Measurements from ENCODE around the gene PARP9. TPM values are rescaled to one million over a fixed set of nuclear protein-coding genes. Genes with fewer than 3 reads are reported as not detected.

The PARP9 gene
- total RNA-seq, 2 experiments from 2014 or later: 0.57 to 1.4 TPM

DNA sequence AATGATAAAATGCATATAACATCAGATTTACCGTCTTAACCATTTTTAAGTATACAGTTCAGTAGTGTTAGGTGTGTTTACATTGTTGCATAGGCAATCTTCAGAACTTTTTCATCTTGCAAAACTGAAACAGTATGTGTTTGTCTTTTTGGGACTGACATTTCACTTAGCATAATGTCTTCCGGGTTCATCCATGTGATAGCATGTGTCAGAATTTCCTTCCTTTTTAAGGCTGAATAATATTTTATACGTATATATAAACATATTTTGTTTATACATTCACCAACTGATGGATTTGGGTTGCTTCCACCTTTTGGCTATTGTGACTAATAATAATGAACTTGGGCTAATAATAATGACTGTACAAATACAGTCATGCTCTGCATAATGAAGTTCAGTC, 16.4 kb upstream of the PARP9 start:
- no peaks in the 10 kb centered on the region for H3K9me2 ChIP-seq (ENCODE audit: insufficient read depth, low read length)
- no peak overlapping the region for H2AFZ ChIP-seq (ENCODE audit: low read length)
- H3K4me2 ChIP-seq (ENCODE audit: low read length): no peak overlapping the region
- BruUV-seq (replicated peaks): no TSS peak
- no peak overlapping the region for H3K27ac ChIP-seq (ENCODE audit: low read depth, low read length, poor library complexity, severe bottlenecking)
- ChIA-PET CTCF (ENCODE audit: unreplicated experiment) (no interaction called here), POLR2A (no interaction called here)
- peaks cover 40% of the 10 kb centered on the region for H3K4me1 ChIP-seq (ENCODE audit: insufficient read depth, low read length, poor library complexity, severe bottlenecking)
- no peaks in the 10 kb centered on the region for H4K20me1 ChIP-seq (ENCODE audit: insufficient read depth, low read length)
- peaks cover 30% of the 10 kb centered on the region for H3K9me3 ChIP-seq (ENCODE audit: low read length)
- H3K79me2 ChIP-seq (ENCODE audit: insufficient read depth, low read depth, low read length): no peaks in the 10 kb centered on the region
- no peak overlapping the region for H3K4me3 ChIP-seq (ENCODE audit: low read depth, low read length, poor library complexity, severe bottlenecking)
- TF ChIP-seq EZH2phosphoT487 (IDR thresholded peaks at IDR 0.05; ENCODE audit: borderline replicate concordance, low read depth, low read length): no peak
- TF ChIP-seq, protein P1, sequence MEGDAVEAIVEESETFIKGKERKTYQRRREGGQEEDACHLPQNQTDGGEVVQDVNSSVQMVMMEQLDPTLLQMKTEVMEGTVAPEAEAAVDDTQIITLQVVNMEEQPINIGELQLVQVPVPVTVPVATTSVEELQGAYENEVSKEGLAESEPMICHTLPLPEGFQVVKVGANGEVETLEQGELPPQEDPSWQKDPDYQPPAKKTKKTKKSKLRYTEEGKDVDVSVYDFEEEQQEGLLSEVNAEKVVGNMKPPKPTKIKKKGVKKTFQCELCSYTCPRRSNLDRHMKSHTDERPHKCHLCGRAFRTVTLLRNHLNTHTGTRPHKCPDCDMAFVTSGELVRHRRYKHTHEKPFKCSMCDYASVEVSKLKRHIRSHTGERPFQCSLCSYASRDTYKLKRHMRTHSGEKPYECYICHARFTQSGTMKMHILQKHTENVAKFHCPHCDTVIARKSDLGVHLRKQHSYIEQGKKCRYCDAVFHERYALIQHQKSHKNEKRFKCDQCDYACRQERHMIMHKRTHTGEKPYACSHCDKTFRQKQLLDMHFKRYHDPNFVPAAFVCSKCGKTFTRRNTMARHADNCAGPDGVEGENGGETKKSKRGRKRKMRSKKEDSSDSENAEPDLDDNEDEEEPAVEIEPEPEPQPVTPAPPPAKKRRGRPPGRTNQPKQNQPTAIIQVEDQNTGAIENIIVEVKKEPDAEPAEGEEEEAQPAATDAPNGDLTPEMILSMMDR (conservative IDR thresholded peaks at IDR 0.05; ENCODE audit: low read length): no peak
- no peak for DNase-seq (ENCODE audit: low spot score)
- H3K36me3 ChIP-seq (ENCODE audit: insufficient read depth, low read length): no peaks in the 10 kb centered on the region; the same call in 1 of the 2 replicates
- intact Hi-C loops (cut with micrococcal nuclease; ENCODE audit: unreplicated experiment): no loop called here

DNA sequence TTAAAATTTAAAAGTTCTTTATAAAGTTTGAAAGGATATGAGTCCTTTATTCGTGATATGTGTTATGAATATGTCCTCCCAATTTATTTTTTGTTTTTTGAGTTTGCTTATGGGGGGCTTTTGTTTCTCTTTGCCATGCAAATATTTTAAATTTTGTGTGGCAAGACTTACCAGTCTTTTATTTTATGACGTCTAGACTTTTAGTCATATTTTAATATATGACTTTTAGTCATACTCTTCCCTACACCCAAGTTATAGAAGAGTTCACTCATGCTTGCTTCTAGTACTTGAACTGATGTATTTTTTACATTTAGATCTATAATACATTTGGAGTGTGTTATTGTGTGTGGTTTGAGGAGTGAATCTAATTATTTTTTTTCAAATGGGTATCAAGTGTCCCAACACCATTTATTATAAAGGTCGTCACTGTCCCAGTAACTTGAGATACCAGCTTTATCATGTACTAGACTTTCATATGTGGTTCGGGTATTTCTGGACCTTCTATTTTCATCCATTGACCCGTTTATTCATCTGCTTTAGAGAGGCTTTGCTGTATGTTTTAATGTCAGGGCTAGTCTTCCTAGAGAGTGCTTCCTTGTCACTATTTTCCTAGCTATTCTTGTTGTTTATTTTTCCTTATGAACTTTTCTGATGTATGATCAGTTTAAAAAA, 14.1 kb upstream of the PARP9 start:
- Histone ChIP-seq H3K79me2 (ENCODE audit: insufficient read depth, low read depth, low read length) (no peaks in the 10 kb centered on the region), H3K4me3 (ENCODE audit: low read depth, low read length, poor library complexity, severe bottlenecking) (peak overlapping the region; percentile 55), H3K4me1 (ENCODE audit: insufficient read depth, low read length, poor library complexity, severe bottlenecking) (peaks cover 62% of the 10 kb centered on the region), H3K27ac (ENCODE audit: low read depth, low read length, poor library complexity, severe bottlenecking) (no peak overlapping the region), H3K4me2 (ENCODE audit: low read length) (peak overlapping the region; percentile 89), H2AFZ (ENCODE audit: low read length) (peak overlapping the region; percentile 82), H3K36me3 (ENCODE audit: insufficient read depth, low read length) (no peaks in the 10 kb centered on the region; the same call in 1 of the 2 replicates), H4K20me1 (ENCODE audit: insufficient read depth, low read length) (no peaks in the 10 kb centered on the region), H3K9me2 (ENCODE audit: insufficient read depth, low read length) (no peaks in the 10 kb centered on the region), H3K9me3 (ENCODE audit: low read length) (peaks cover 23% of the 10 kb centered on the region)
- no peak for DNase-seq (ENCODE audit: low spot score)
- BruUV-seq (replicated peaks): no TSS peak
- ChIA-PET POLR2A (interaction anchor here (0.6 to 1.6 kb wide), 4 partner anchors 17 to 193 kb away, joined by 3 to 4 read pairs (median 3); no protein-coding TSS in a partner anchor), CTCF (ENCODE audit: unreplicated experiment) (no interaction called here)
- intact Hi-C loops (cut with micrococcal nuclease; ENCODE audit: unreplicated experiment): no loop called here
- TF ChIP-seq, protein P1 (conservative IDR thresholded peaks at IDR 0.05; ENCODE audit: low read length): no peak
- no peak for TF ChIP-seq EZH2phosphoT487 (IDR thresholded peaks at IDR 0.05; ENCODE audit: borderline replicate concordance, low read depth, low read length)

DNA sequence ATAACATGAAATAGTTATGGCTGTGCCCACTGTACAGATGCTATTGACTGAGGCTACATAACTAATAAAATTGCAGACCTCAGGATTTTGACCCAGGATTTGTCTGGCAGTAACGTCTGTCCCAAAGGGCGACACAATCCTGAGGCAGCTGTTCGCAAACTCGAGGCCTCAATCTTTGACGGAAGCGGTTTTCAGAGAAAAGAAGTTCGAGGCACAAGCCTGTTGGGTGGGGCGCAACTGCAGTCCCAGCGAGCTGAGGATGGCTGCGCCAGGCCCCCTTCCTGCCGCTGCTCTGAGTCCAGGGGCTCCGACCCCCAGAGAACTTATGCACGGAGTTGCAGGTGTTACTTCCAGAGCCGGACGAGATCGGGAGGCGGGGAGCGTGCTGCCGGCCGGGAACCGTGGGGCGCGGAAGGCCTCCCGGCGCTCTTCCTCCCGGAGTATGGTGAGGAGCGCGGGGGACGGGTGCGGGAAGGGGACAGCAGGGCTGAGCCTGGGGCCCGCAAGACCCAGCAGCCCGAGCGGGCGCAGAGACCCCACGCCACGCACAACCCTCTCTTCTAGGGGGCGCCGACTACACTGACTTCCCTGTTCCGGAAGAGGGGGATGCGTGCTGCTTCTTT, 13.4 kb upstream of the PARP9 start, which contains the start of gene PARP15:
Gene PARP15 (plus strand): TSS at position 242 of the 623 bp plus-strand sequence. CDS start 18 bp downstream, at position 260.
- no TSS peak for BruUV-seq (replicated peaks)
- H3K36me3 ChIP-seq (ENCODE audit: insufficient read depth, low read length): no peaks in the 10 kb centered on the region; the same call in 1 of the 2 replicates
- no peaks in the 10 kb centered on the region for H3K9me2 ChIP-seq (ENCODE audit: insufficient read depth, low read length)
- H3K79me2 ChIP-seq (ENCODE audit: insufficient read depth, low read depth, low read length): no peaks in the 10 kb centered on the region
- H3K9me3 ChIP-seq (ENCODE audit: low read length): peaks cover 20% of the 10 kb centered on the region
- ChIA-PET CTCF (ENCODE audit: unreplicated experiment) (no interaction called here), POLR2A (interaction anchor here (1.6 kb wide), 1 partner anchor 102 kb away, joined by 4 read pairs; no protein-coding TSS in a partner anchor)
- peak within 1 kb of the TSS; percentile 82 for H2AFZ ChIP-seq (ENCODE audit: low read length)
- peak within 1 kb of the TSS; percentile 55 for H3K4me3 ChIP-seq (ENCODE audit: low read depth, low read length, poor library complexity, severe bottlenecking)
- H3K27ac ChIP-seq (ENCODE audit: low read depth, low read length, poor library complexity, severe bottlenecking): peak within 1 kb of the TSS; percentile 89
- intact Hi-C loops (cut with micrococcal nuclease; ENCODE audit: unreplicated experiment): no loop called here
- no peak for TF ChIP-seq EZH2phosphoT487 (IDR thresholded peaks at IDR 0.05; ENCODE audit: borderline replicate concordance, low read depth, low read length)
- TF ChIP-seq, protein P1 (conservative IDR thresholded peaks at IDR 0.05; ENCODE audit: low read length): peak; percentile 55
- peak; percentile 58 for DNase-seq (ENCODE audit: low spot score)
- H4K20me1 ChIP-seq (ENCODE audit: insufficient read depth, low read length): no peaks in the 10 kb centered on the region
- peaks cover 69% of the 10 kb centered on the region for H3K4me1 ChIP-seq (ENCODE audit: insufficient read depth, low read length, poor library complexity, severe bottlenecking)
- H3K4me2 ChIP-seq (ENCODE audit: low read length): peak within 1 kb of the TSS; percentile 89

All from OCI-LY7 (cell line).